SH-SY5Y (cell line): ENCODE measurements around the gene ESRP2.

Source experiments
- GATA2 ChIP-seq: IDR thresholded peaks from 2 replicates; pipeline ENCODE4 v1.6.1; 2011; ENCODE audit warnings: mild to moderate bottlenecking, low read depth, low read length
- GATA3 ChIP-seq: IDR thresholded peaks from 2 replicates; pipeline ENCODE4 v1.6.1; 2011; ENCODE audit warnings: low read depth, mild to moderate bottlenecking, low read length, moderate library complexity

GRCh38 chr16:68252383-68252782, 16.5 kb upstream of the ESRP2 start:
- no peak for TF ChIP-seq GATA2
- TF ChIP-seq GATA3, result no peak
